Measurements from ENCODE around the gene SLAIN1.

GRCh38 chr13:77730572-77730971 is 33.1 kb downstream of the SLAIN1 start:
- no peak for TF ChIP-seq POLR2A (IDR thresholded peaks at IDR 0.05; ENCODE audit: low read length)
- TF ChIP-seq GATA1 (IDR thresholded peaks at IDR 0.05; ENCODE audit: low read depth, low read length) = no peak

Data from erythroblast (primary cell).